HG02759 (cell line): ENCODE measurements around the gene IFT27.

ENCODE experiments used
- ATAC-seq: cut with Tn5 transposase; IDR thresholded peaks from one replicate; pipeline ENCODE4 v1.9.1; 2021; ENCODE audit warnings: mild to moderate bottlenecking, moderate library complexity; ENCODE audit not compliant: unreplicated experiment

IFT27 gene

DNA sequence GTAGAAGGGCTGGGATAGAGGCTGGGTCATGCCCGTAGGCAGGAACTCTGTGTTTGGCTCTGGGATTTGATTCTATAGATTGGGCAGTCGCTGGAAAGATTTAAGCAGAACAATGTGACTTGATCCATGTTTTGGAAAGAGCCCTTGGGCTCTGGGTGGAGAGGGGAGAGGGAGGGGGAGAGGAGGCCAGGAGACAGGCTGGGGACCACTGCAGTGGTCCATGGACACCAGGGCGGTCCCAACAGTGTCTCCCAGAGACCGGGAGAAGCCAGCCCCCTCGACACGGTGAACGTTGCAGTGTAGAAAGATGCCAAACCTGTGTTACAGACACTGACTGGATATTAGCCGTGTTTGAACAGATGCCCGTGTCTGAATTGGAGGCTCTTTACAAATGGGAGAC is 21.5 kb upstream of the IFT27 start:
- ATAC-seq: no peak

- no peak for ATAC-seq
Observed at GRCh38 chr22:36796552-36797175, 20.7 kb upstream of the IFT27 start.

GRCh38 chr22:36795633-36796032 is 19.7 kb upstream of the IFT27 start:
- no peak for ATAC-seq

- ATAC-seq: peak; percentile 69
Observed at GRCh38 chr22:36790648-36791047, 14.7 kb upstream of the IFT27 start.

DNA sequence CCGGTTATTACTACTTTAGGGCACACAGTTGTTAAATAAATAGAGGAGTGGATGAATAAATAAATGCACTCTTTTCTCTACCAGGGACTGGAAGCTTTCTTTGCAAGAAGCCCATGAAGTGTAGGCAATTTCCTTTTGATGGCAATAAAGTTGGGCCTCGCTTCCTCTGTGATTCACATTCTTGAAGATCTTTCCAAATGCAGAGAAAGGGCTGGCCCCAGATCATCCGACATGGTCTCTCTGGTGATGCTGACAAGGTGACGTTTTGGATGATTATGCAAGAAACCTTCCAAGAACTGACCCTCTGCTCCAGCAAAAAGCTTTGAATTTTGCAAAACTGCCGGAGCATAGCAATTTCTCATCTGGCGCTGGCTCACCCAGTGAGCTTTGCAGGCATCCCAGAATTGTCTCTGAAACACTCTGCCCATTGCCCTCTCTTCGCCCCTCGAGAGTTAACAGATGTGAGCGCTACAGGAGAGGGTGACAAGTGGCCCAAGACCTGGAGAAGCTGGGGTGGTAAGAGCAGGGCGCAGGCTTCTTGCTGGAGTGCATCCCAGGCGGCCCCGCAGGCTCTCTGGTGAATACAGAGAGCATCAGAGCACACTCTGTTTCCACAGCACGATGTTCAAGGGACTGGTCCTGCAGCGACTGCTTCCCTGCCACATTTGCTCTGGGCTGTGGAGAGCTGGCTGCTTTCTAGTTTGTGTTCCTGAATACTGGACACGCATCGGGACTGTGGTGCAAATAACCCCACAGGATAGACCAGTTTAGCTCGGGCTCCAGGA is 11.5 kb upstream of the IFT27 start:
- ATAC-seq: no peak

DNA sequence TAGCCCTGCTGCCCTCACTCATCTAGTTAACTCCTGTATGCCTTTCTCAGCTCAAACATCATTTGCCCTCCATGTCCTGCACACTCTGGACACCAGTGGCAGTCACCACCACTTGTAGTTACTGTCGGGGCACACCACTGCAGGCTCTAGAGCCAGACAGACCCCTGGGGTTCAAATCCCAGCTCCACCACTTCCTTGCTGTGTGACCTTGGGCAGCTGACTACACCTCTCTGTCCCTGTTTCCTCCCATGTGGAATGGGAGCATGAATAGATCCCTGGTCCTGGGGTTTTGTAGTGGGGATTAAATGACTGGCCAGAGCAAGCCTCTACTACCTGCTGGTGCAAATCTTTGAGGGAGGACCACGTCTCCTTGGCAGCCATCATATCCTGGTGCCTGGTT is 7.8 kb upstream of the IFT27 start:
- no peak for ATAC-seq

GRCh38 chr22:36781656-36782627 is 6.0 kb upstream of the IFT27 start:
- ATAC-seq: no peak

DNA sequence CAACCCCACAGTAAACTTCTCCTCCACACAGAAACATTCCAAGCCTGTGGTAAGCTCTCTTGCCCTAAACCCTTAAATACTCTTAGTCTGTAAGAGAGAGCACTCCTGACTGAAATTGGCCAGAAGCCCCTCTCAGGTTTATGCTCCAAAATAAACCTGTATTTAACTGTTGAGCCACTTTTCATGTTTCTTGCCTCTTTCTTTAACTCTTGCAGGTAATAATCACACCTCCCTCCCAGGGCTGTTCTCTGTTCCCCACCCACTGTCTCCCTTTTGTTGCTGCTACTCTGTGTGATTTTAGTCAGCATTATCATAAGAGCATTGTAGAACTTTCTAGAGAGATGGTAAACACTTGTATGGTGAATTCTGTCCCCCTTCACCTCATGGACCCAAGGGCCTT is 2.1 kb upstream of the IFT27 start:
- no peak for ATAC-seq

DNA sequence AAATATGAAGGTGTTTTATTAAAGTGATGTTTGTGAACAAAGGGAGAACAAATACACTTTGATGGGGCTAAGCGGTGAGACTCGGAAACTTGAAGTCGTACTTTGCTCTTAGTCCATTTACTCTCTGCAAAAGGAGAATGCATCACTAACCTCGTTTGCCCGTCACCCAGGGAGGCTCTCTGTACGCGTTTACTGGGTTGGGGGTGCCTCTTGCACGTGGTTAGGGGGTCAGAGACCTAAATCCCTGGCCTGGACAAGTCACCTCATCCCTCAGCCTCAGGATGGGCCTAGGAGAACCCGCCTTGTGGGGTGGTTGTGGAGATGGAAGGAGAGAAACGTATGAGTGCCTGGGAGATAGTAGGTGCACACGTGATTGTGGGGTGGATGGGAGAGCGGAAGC is 803 bp upstream of the IFT27 start:
- no peak for ATAC-seq

DNA sequence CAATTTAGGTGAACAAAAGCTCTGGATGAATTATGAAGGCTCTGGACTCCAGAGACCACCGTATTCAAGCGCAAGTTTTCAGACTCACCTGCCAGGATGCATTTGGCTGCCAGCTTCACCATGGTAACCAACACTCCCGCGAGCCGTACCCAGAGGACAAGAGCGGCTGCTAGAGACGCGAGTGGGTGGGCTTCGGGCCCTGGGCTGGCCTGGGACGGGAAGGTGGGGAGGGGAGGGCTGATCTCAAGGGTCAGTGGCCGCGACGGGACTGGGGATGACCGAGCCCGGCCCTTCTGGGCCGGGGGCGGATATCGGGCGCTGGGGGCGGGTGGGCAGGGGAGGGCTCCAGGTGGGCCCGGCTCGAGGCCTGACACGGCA is 344 bp downstream of the IFT27 start:
- peak; percentile 7 for ATAC-seq

DNA sequence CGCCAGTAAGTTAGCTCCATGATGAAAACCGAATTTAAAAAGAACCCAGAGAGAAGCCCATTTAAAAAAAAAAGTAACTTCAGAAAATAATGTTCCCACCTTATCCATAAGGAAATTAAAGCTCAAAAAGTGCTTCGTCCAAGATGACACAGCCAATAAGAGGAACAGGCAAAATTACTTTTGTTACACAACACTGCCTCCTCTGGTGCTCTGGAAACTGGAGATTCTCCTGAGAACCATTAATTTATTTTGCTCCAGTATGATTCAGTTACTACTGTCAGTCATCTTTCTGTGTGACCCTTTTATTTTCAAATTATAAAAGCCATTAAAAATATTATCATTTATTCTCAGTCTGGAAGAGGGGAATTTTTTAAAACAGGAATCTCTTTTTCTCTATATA is 2.0 kb downstream of the IFT27 start:
- ATAC-seq: no peak

DNA sequence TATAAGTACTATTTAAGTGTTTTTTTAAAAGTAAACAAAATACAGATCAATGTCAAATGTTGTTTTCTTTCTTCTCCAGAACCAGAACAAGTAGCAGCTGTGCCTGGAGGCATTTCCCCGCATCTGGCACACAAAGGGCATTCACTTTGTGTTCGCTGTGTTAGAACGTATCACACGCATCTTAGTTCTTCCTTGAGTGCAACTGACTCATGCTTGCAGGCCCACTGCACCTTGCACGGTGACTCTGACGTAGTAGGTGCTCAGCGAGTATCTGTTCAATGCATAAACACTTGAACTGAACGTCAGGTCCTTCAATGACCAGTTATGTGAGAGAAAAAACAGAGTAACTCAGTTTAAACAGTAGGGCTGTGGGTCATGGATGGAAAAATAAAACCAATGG is 3.5 kb downstream of the IFT27 start:
- ATAC-seq: no peak

GRCh38 chr22:36771356-36772063 is 4.4 kb downstream of the IFT27 start:
- no peak for ATAC-seq

- ATAC-seq: no peak
Observed at GRCh38 chr22:36770513-36771231, 5.2 kb downstream of the IFT27 start.

GRCh38 chr22:36769541-36770512 is 6.1 kb downstream of the IFT27 start:
- ATAC-seq: no peak

GRCh38 chr22:36768616-36769015 is 7.3 kb downstream of the IFT27 start:
- ATAC-seq: no peak

GRCh38 chr22:36768141-36768540 is 7.8 kb downstream of the IFT27 start:
- ATAC-seq: no peak

GRCh38 chr22:36767035-36767775 is 8.7 kb downstream of the IFT27 start:
- ATAC-seq: no peak
